GM19455 (cell line): ENCODE measurements around the gene ATP6V1C2.

Source experiments
- ATAC-seq: cut with Tn5 transposase; IDR thresholded peaks from one replicate; pipeline ENCODE4 v1.9.1; 2021; ENCODE audit not compliant: unreplicated experiment

The ATP6V1C2 gene

GRCh38 chr2:10722252-10722825 lies 909 bp downstream of the ATP6V1C2 start:
- ATAC-seq = no peak

GRCh38 chr2:10732924-10733565 lies 11.6 kb downstream of the ATP6V1C2 start:
- ATAC-seq = no peak

GRCh38 chr2:10733566-10733925 lies 12.1 kb downstream of the ATP6V1C2 start:
- ATAC-seq = no peak

GRCh38 chr2:10733980-10734379 lies 12.6 kb downstream of the ATP6V1C2 start:
- ATAC-seq = no peak

DNA sequence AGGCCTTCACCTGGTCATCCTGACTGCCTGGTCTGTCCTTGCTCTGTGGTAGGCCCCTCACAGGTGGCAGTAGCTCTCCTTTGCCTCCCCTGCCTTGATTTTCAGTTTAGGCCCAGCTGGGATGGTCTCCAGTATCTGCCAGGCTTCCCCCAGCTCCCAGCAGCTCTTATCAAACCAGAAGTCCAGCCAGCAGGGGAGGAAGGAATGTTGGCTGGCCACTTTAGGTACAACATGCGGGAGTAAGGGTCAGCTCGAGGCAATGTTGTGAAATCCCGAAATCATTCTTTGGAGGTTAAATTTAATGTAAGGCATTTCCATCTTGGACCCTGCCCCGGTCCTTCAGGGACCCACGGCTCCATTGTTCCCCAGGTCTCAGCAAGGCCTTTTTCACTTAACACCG lies 16.8 kb downstream of the ATP6V1C2 start:
- no peak for ATAC-seq

DNA sequence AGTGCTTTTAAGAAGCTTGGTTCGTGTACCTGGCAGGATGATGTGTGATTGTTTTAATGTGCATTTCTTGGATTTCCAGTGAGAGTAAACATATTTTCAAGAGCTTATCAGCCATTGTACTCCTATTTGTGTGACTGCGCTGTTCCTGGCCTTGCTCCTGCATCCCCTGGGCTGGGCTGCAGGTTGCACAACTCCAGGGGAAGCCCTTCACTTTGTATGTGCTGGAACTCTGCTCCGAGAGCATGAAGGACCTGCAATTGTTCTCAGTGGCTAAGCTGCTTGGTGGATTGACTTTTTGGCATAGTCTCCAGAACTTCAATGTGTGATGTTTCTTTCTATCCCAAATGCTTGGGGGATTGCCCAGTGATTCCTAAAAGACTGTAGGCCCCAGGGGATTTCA lies 18.8 kb downstream of the ATP6V1C2 start:
- no peak for ATAC-seq

DNA sequence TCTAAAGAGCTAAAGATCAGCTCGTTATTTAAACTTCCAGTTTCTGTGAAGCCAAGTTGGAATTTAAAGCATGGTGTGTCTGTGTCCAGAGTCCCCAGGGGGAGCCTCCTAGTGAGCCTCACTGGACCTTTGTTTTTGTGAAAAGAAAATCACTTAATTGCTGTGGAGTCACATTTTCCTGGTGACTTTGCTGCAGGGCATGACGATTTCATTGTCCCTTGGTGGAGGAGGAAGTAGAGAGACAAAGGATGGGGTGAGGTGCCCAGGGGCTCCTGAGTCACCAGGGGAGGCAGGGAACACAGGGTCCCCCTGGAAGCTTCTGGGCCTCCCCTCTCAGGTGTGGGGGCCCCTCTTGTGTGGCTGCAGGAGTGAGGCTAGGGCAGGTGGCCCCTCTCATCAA lies 19.7 kb downstream of the ATP6V1C2 start:
- ATAC-seq = no peak

GRCh38 chr2:10742666-10743065 lies 21.2 kb downstream of the ATP6V1C2 start:
- no peak for ATAC-seq

GRCh38 chr2:10750610-10751009 lies 29.2 kb downstream of the ATP6V1C2 start:
- no peak for ATAC-seq

DNA sequence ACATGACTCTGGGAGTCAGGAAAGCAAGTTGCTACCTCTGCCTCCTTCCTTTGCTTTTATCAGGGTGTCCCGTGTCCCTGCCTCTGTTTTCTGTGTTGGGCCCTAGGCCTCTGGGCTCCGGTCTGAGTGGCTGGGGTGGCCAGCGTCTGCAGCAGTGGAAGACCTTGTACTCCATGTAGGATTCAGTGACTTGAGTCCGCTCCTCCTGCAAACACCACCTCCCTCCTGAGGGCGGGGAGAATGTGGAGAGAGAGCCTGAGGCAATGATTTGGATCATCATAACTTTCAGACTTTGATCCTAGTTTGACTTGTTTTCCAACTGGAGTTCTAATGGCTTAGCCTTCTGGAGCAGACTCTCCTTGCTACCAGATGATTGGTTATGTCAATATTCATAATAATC lies 30.8 kb downstream of the ATP6V1C2 start:
- ATAC-seq = no peak

GRCh38 chr2:10753156-10753555 lies 31.7 kb downstream of the ATP6V1C2 start:
- no peak for ATAC-seq

GRCh38 chr2:10753876-10754275 lies 32.4 kb downstream of the ATP6V1C2 start:
- ATAC-seq = no peak

GRCh38 chr2:10755621-10756020 lies 34.2 kb downstream of the ATP6V1C2 start:
- no peak for ATAC-seq

GRCh38 chr2:10757814-10758286 lies 36.4 kb downstream of the ATP6V1C2 start:
- ATAC-seq = no peak

DNA sequence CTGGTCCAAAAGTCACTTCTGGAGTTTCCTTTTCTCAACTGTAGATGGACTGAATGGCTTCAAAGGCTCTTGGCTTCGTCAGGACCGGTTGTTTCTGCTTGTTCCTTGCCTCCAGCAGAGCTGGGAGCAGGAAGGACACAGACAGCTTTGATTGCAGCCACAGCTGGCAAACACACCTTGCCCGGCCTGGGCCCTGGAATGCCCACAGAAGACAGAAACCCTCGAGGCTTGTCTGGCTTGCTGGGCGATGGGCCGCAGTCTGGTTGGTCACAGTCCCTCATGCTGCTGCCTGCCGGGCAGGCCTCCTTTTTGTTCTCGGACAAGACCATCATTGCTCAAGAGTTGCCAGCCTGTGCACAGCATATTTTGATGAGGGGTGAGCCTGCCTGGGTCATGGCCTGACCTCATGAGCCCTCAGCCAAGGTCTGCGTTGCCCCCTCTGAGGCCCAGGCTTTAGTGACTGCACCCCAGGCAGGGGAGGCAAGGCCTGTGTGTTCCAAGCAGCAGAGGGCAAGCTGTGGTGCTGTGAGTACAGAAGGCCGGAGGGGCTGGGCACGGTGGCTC lies 37.8 kb downstream of the ATP6V1C2 start:
- no peak for ATAC-seq

DNA sequence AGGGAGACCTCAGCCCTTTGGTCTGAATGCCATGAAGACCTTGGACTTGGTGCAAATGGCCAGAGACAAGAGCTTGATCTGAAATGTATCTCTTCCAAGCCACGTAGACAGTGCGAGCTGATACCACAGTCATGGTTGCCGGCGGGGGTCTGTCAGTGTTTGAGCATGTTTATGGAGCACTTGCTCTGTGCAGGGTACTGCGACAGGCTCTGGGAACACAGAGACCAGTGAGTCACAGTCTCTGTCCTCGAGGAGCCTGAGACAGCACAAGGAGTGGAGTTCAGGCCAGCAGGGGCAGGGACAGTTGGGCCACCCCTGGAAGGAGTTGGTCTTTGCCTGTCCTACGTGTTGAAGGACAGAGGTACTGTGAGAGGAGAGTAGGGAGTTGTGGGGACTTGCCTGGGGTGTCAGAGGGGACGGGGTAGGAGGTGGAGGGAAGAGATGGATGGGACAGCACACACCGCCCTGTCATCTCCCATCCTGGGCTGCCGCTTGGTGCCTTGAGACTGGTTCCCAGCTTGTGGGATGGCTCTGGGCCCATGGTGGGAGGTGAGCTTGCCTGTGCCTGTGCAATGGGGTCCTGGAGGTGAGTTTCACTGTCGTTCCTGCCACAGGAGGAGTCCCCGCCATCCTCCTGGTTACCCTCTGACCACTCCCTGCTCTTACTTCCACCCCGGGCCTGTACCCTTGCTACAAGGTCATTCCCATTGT lies 39.5 kb downstream of the ATP6V1C2 start:
- ATAC-seq = no peak

GRCh38 chr2:10761591-10761990 lies 40.2 kb downstream of the ATP6V1C2 start:
- ATAC-seq = no peak

GRCh38 chr2:10762651-10763460 lies 41.4 kb downstream of the ATP6V1C2 start:
- ATAC-seq = no peak

GRCh38 chr2:10763461-10763800 lies 42.0 kb downstream of the ATP6V1C2 start:
- no peak for ATAC-seq

DNA sequence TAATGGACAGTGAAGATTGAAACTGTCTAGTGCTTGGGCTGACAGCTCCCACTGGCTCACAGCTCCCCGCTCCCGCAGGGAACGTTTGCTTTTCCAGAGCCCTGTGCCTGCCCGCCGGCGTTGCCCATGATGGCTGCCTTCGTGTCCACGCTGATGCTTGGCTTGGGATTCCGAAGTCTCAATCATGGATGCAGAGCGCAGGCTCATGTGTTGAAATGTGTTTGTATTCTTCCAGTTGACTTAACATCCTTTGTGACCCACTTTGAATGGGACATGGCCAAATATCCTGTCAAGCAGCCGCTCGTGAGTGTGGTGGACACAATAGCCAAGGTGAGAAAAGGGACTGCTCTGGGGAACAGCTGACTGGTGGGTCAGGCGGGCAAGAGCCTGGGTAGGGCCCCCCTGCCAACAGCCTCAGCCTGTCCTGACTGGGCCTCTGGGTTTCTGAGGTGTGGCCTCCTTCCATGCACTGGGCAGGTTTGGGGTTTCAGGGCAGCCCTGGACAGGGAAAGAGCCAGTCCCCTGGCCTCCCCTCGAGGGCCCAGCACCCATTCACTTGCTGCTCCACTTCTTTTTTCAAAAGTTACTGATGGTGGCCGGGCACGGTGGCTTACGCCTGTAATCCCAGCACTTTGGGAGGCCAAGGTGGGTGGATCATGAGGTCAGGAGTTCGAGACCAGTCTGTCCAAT lies 42.8 kb downstream of the ATP6V1C2 start:
- no peak for ATAC-seq

DNA sequence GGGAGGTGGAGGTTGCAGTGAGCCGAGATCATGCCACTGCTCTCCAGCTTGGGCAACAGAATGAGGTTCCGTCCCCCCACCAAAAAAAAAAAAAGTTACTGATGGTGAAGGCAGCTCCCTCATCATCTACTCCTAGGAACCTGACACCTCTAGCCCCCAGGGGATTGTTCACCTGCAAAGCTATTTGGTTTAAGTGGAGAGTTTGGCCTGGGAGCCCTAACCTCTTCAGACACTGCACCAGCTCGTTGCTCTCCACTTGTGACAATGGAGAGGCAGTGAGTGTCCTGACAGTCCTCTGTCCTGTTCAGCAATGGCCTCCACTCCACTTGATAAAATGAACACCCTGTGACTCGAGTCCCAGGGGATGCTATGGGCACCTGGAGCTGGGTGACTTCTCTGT lies 43.5 kb downstream of the ATP6V1C2 start:
- ATAC-seq = no peak
